EL (cell line): ENCODE results near the gene SEZ6L.
A peak's percentile ranks its signal among the peaks of the same experiment; 100 is the strongest.
"Not testable (repeated sequence)": the region's sequence is repeated elsewhere in the genome, so short reads cannot be mapped to it uniquely, and the experiment has no call there.

Experiments used
- DNase-seq: peaks from one replicate; pipeline ENCODE4 v3.0.0-alpha.2; 2016

SEZ6L gene

GRCh38 chr22:26391623-26392022, 222.4 kb downstream of the SEZ6L start:
- DNase-seq, result no peak

GRCh38 chr22:26393929-26394328, 224.7 kb downstream of the SEZ6L start:
- no peak for DNase-seq

- DNase-seq, result no peak
Observed at GRCh38 chr22:26394777-26395176, 225.5 kb downstream of the SEZ6L start.

- DNase-seq, result no peak
Observed at GRCh38 chr22:26395926-26396325, 226.7 kb downstream of the SEZ6L start.

GRCh38 chr22:26398741-26399153, 229.5 kb downstream of the SEZ6L start:
- DNase-seq, result peak; percentile 73

GRCh38 chr22:26399289-26399688, 230.0 kb downstream of the SEZ6L start:
- DNase-seq, result no peak

GRCh38 chr22:26401726-26402125, 232.5 kb downstream of the SEZ6L start:
- DNase-seq, result peak; percentile 13

- no peak for DNase-seq
Observed at GRCh38 chr22:26404851-26405421, 235.7 kb downstream of the SEZ6L start.

- peak; percentile 20 for DNase-seq
Observed at GRCh38 chr22:26406118-26406517, 236.9 kb downstream of the SEZ6L start.

GRCh38 chr22:26408562-26409220, 239.4 kb downstream of the SEZ6L start:
- DNase-seq, result not testable (repeated sequence)

- no peak for DNase-seq
Observed at GRCh38 chr22:26409719-26410335, 240.6 kb downstream of the SEZ6L start.

GRCh38 chr22:26410386-26410785, 241.1 kb downstream of the SEZ6L start:
- DNase-seq, result no peak

- no peak for DNase-seq
Observed at GRCh38 chr22:26414347-26414746, 245.1 kb downstream of the SEZ6L start.

- no peak for DNase-seq
Observed at GRCh38 chr22:26416256-26416655, 247.0 kb downstream of the SEZ6L start.

- peak; percentile 91 for DNase-seq
Observed at GRCh38 chr22:26416670-26417276, 247.5 kb downstream of the SEZ6L start.

- DNase-seq, result no peak
Observed at GRCh38 chr22:26417406-26417805, 248.1 kb downstream of the SEZ6L start.

GRCh38 chr22:26418620-26419019, 249.4 kb downstream of the SEZ6L start:
- DNase-seq, result no peak

GRCh38 chr22:26426924-26427323, 257.7 kb downstream of the SEZ6L start:
- no peak for DNase-seq

GRCh38 chr22:26428515-26429457, 259.5 kb downstream of the SEZ6L start, which contains the start of gene ASPHD2:
ASPHD2 (plus strand) TSS chr22:26429260; CDS start chr22:26433616, 4,356 bp downstream.
- peak; percentile 71 for DNase-seq

GRCh38 chr22:26429458-26430286, 260.4 kb downstream of the SEZ6L start:
- DNase-seq, result no peak

- no peak for DNase-seq
Observed at GRCh38 chr22:26430600-26430999, 261.3 kb downstream of the SEZ6L start.
